ENCODE data around the gene TSR1. TPM values are rescaled to one million over a fixed set of nuclear protein-coding genes. Genes with fewer than 3 reads are reported as not detected.
A peak's percentile ranks its signal among the peaks of the same experiment; 100 is the strongest.

TSR1 gene
- total RNA-seq, 4 donors from 2014 or later: 3.0 to 18.9 (median 14.4) TPM

GRCh38 chr17:2370211-2370589 is 33.9 kb upstream of the TSR1 start:
- Histone ChIP-seq H3K4me3 (no peak overlapping the region), H3K27me3 (no peaks in the 10 kb centered on the region), H3K27ac (no peak overlapping the region), H3K36me3 (no peaks in the 10 kb centered on the region), H3K9me3 (no peaks in the 10 kb centered on the region), H3K4me1 (peaks cover 0 to 3% (median 1%) of the 10 kb centered on the region in 4 donors)
- intact Hi-C loops (cut with DNase I; ENCODE audit: low total_unique reads): no loop called here
- WGBS, 2 donors (ENCODE audit: low coverage in 1 of 2): 78 to 92% methylated on average over 4 to 11 of the region's 11 CpGs
- no peak for DNase-seq
- in situ Hi-C loops (cut with MboI; ENCODE audit: low pct_ligation_motif_present in 1 of 4, low pct_unique_long_range_greater_than_20kb in 1 of 4, low sequenced_read_pairs in 3 of 4): loop anchor here in 1 of 4 donors (10.0 kb wide), 1 partner anchor 55 kb away; no protein-coding TSS in a partner anchor
- TF ChIP-seq EP300 (IDR thresholded peaks at IDR 0.05; ENCODE audit: low read depth) (no peak), POLR2AphosphoS5 (IDR thresholded peaks at IDR 0.05) (no peak), POLR2A (IDR thresholded peaks at IDR 0.05) (no peak), CTCF (IDR thresholded peaks at IDR 0.05) (no peak)

GRCh38 chr17:2369551-2370210 is 33.4 kb upstream of the TSR1 start:
- peaks cover 0 to 3% (median 1%) of the 10 kb centered on the region in 4 donors for H3K4me1 ChIP-seq
- H3K9me3 ChIP-seq: no peaks in the 10 kb centered on the region
- H3K27me3 ChIP-seq: no peaks in the 10 kb centered on the region
- WGBS, 2 donors (ENCODE audit: low coverage in 1 of 2): 77 to 100% methylated on average over 1 to 19 of the region's 20 CpGs
- DNase-seq: no peak
- TF ChIP-seq EP300 (IDR thresholded peaks at IDR 0.05; ENCODE audit: low read depth): no peak
- TF ChIP-seq CTCF (IDR thresholded peaks at IDR 0.05): no peak
- peak in 1 of 3 donors; percentile 1 for TF ChIP-seq POLR2AphosphoS5 (IDR thresholded peaks at IDR 0.05)
- no peak for TF ChIP-seq POLR2A (IDR thresholded peaks at IDR 0.05)
- H3K36me3 ChIP-seq: no peaks in the 10 kb centered on the region
- H3K27ac ChIP-seq: no peak overlapping the region
- in situ Hi-C loops (cut with MboI; ENCODE audit: low pct_ligation_motif_present in 1 of 4, low pct_unique_long_range_greater_than_20kb in 1 of 4, low sequenced_read_pairs in 3 of 4) (loop anchor here in 2 of 4 donors (5.0 to 10.0 kb wide), 2 partner anchors 53 to 55 kb away; no protein-coding TSS in a partner anchor), intact Hi-C loops (cut with DNase I; ENCODE audit: low total_unique reads) (no loop called here)
- no peak overlapping the region for H3K4me3 ChIP-seq

GRCh38 chr17:2369039-2369438 is 32.8 kb upstream of the TSR1 start:
- H3K27ac ChIP-seq: no peak overlapping the region
- H3K4me1 ChIP-seq: peaks cover 0 to 3% (median 1%) of the 10 kb centered on the region in 4 donors
- intact Hi-C loops (cut with DNase I; ENCODE audit: low total_unique reads): no loop called here
- WGBS, 2 donors (ENCODE audit: low coverage in 1 of 2): 78% methylated on average over 5 of the region's 5 CpGs; no CpG with 5 or more reads in 1 of the 2 donors
- H3K36me3 ChIP-seq: no peaks in the 10 kb centered on the region
- TF ChIP-seq CTCF (IDR thresholded peaks at IDR 0.05) (no peak), POLR2AphosphoS5 (IDR thresholded peaks at IDR 0.05) (peak in 1 of 3 donors; percentile 1)
- no peak overlapping the region for H3K4me3 ChIP-seq
- H3K27me3 ChIP-seq: no peaks in the 10 kb centered on the region
- in situ Hi-C loops (cut with MboI; ENCODE audit: low pct_ligation_motif_present in 1 of 4, low pct_unique_long_range_greater_than_20kb in 1 of 4, low sequenced_read_pairs in 3 of 4): loop anchor here in 1 of 4 donors (5.0 kb wide), 1 partner anchor 53 kb away; no protein-coding TSS in a partner anchor
- no peaks in the 10 kb centered on the region for H3K9me3 ChIP-seq
- DNase-seq: no peak

- in situ Hi-C loops (cut with MboI; ENCODE audit: low pct_ligation_motif_present in 1 of 4, low pct_unique_long_range_greater_than_20kb in 1 of 4, low sequenced_read_pairs in 3 of 4): loop anchor here in 1 of 4 donors (5.0 kb wide), 1 partner anchor 54 kb away; no protein-coding TSS in a partner anchor
- DNase-seq: no peak
- H3K27ac ChIP-seq: no peak overlapping the region
- no peaks in the 10 kb centered on the region for H3K36me3 ChIP-seq
- no peak for TF ChIP-seq EP300 (IDR thresholded peaks at IDR 0.05; ENCODE audit: low read depth)
- no peak for TF ChIP-seq POLR2A (IDR thresholded peaks at IDR 0.05)
- no peak for TF ChIP-seq POLR2AphosphoS5 (IDR thresholded peaks at IDR 0.05)
- no peak for TF ChIP-seq CTCF (IDR thresholded peaks at IDR 0.05)
- H3K4me3 ChIP-seq: no peak overlapping the region
- intact Hi-C loops (cut with DNase I; ENCODE audit: low total_unique reads): no loop called here
- 81% methylated on average over 8 of the region's 8 CpGs; no CpG with 5 or more reads in 1 of the 2 donors for WGBS, 2 donors (ENCODE audit: low coverage in 1 of 2)
- H3K4me1 ChIP-seq: peaks cover 0 to 3% (median 1%) of the 10 kb centered on the region in 4 donors
- no peaks in the 10 kb centered on the region for H3K9me3 ChIP-seq
- no peaks in the 10 kb centered on the region for H3K27me3 ChIP-seq
These were observed 32.1 kb upstream of the TSR1 start for GRCh38 chr17:2368359-2368758.
